ENCODE measurements around the gene VTA1.
"Not testable (repeated sequence)": the region's sequence is repeated elsewhere in the genome, so short reads cannot be mapped to it uniquely, and the experiment has no call there.

The VTA1 gene

DNA sequence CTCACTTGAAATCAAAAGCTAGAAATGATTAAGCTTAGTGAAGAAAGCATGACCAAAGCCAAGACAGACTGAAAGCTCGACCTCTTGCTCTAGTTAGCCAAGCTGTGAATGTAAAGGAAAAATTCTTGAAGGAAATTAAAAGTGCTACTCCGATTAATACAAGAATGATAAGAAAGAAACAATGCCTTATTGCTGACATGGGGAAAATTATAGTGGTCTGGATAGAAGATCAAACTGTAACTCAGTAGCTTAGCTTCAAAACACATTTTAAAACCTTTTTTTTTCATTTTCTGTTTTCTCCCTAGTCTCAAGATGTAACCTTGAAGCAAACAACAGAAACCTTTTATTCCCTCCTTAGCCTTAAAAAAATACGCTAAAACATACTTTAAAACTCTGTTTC is 25.7 kb upstream of the VTA1 start:
- no peak for TF ChIP-seq CTCF (IDR thresholded peaks at IDR 0.05; ENCODE audit: control insufficient read depth, insufficient read depth, low read depth, low read length, missing control alignments)
- H3K4me3 ChIP-seq (ENCODE audit: control insufficient read depth, low read depth, low read length), result no peak overlapping the region
- DNase-seq (ENCODE audit: low read depth), result no peak

GRCh38 chr6:142130814-142131213 is 16.2 kb upstream of the VTA1 start:
- DNase-seq (ENCODE audit: low read depth), result no peak
- TF ChIP-seq CTCF (IDR thresholded peaks at IDR 0.05; ENCODE audit: control insufficient read depth, insufficient read depth, low read depth, low read length, missing control alignments), result no peak

DNA sequence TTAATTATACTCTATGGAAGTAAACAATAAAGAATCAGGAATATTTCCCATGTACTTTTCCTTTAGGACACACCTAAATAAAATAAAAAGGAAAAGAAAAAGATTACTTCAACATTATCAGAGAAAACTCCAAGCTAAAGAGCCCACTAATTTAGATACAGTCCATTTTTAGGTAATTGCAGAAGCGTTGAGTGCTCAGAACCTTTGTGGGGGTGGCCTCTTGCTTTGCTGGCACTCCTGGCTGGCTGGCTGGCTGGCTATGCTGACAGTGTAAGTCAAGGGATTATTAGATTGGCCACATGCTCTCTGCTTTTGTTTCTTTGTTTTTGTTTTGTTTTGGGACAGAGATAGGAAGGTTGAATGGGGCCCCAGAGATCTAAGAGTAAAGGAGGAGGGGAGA is 14.4 kb upstream of the VTA1 start, which contains the start of gene GJE1:
GJE1 (plus strand) TSS at position 301 of the 400 bp plus-strand sequence. CDS start 234 bp downstream, outside the sequence.
- no peak for DNase-seq (ENCODE audit: low read depth)
- H3K4me3 ChIP-seq (ENCODE audit: control insufficient read depth, low read depth, low read length), result no peak within 1 kb of the TSS
- no peak for TF ChIP-seq CTCF (IDR thresholded peaks at IDR 0.05; ENCODE audit: control insufficient read depth, insufficient read depth, low read depth, low read length, missing control alignments)

More at GRCh38 chr6:142130814-142131213, 16.2 kb upstream of the VTA1 start:
- H3K4me3 ChIP-seq (ENCODE audit: control insufficient read depth, low read depth, low read length), result no peak overlapping the region

DNA sequence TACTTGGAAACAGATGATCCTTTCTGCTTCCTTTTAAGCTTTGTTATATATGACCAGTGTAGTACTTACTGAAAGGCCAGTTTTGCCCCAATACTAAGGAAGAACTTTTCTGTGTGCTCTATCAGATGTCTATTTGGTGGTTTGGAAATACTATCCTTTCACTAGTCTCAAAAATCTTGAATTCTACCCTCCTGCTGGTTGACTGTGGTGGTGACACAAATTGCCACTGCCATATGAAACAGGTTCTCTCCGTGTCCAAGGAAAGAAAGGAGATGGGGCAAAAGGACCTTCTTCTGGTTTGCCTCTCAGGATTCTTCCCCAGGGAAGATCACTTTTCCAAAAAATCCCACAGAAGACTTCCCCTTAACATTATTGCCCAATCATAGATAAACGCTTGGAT is 8.2 kb upstream of the VTA1 start:
- TF ChIP-seq CTCF (IDR thresholded peaks at IDR 0.05; ENCODE audit: control insufficient read depth, insufficient read depth, low read depth, low read length, missing control alignments), result no peak
- DNase-seq (ENCODE audit: low read depth), result no peak
- no peak overlapping the region for H3K4me3 ChIP-seq (ENCODE audit: control insufficient read depth, low read depth, low read length)

DNA sequence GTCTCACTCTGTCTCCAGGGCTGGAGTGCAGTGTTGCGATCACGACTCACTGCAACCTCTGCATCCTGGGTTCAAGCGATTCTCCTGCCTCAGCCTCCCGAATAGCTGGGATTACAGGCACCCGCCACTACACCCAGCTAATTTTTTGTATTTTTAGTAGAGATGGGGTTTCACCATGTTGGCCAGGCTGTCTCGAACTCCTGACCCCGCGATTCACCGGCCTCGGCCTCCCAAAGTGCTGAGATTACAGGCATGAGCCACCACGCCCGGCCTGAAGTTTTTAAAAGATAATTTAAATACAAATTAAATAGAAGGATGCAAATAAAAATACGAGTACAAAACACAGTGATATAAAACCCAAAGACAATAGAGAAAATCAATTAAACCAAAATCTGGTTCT is 5.5 kb upstream of the VTA1 start:
- DNase-seq (ENCODE audit: low read depth); H3K4me3 ChIP-seq (ENCODE audit: control insufficient read depth, low read depth, low read length): not testable (repeated sequence)

DNA sequence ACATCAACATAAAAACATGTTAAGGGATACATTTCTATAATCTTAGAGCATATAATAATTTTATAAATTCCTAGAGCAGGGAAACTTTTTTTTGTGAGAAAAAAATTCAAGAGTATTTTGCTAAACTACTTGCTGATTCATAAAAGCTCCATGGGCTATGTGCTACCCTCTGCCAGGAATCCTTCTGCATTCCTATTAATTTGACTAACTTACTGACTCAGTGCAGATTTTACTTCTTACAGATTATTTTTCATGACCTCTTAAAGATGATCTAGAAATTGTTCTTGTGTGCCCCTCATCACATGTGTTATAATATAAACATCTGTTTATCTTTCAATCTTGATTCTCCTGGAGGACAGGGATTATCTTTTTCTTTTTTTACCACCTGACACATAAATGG is 5.7 kb downstream of the VTA1 start:
- DNase-seq (ENCODE audit: low read depth), result peak; percentile 39
- TF ChIP-seq CTCF (IDR thresholded peaks at IDR 0.05; ENCODE audit: control insufficient read depth, insufficient read depth, low read depth, low read length, missing control alignments), result no peak
- no peak overlapping the region for H3K4me3 ChIP-seq (ENCODE audit: control insufficient read depth, low read depth, low read length)

DNA sequence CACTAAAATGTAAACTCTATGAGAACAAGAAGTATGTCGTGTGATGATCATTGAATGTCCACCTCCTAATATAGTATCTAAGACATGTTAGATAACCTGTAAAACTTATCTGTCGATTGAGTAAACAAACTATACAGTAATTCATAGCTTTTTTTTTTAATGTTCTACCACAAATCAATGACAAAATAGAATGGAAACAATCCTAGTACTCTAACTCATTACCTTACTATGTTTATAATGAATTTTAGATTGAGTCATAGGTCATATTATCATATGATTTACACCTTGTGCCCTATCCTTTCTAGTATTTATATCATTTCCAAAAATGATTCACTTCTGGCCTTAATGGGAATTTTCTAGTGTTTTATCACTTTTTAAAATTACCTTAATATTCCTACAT is 6.1 kb downstream of the VTA1 start:
- TF ChIP-seq CTCF (IDR thresholded peaks at IDR 0.05; ENCODE audit: control insufficient read depth, insufficient read depth, low read depth, low read length, missing control alignments), result no peak
- no peak overlapping the region for H3K4me3 ChIP-seq (ENCODE audit: control insufficient read depth, low read depth, low read length)
- no peak for DNase-seq (ENCODE audit: low read depth)
